HG02938 (cell line): ENCODE data around the gene MIA2.
"Not testable (repeated sequence)": the region's sequence is repeated elsewhere in the genome, so short reads cannot be mapped to it uniquely, and the experiment has no call there.

Experiments used
- ATAC-seq: cut with Tn5 transposase; IDR thresholded peaks from one replicate; pipeline ENCODE4 v1.9.1; 2021; ENCODE audit warnings: mild to moderate bottlenecking, moderate library complexity; ENCODE audit not compliant: unreplicated experiment

The MIA2 gene

DNA sequence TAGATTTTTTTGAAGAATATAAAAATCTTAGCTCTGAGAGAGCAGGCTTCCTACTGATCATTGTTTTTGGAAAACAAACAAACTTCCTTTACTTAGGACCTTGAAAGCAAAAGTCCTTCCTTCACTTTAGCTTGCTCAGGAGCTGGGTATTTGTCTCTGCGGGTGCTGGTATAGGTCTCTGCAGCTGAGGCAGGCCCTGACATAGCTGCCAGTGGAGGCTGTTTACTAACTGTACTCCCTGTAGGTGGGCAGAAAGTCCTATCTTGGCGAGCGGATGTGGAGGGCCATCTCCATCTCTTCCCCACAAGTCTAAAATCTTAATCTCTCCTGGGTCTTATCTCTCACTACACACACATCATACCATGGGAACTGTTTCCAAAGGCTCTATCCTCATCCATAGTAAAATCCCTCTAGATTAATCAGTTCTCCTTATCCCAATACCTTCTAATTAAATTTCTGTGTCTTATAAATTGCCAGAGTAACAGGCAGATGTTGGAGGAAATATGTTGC, 4.1 kb upstream of the MIA2 start:
- ATAC-seq, result no peak

DNA sequence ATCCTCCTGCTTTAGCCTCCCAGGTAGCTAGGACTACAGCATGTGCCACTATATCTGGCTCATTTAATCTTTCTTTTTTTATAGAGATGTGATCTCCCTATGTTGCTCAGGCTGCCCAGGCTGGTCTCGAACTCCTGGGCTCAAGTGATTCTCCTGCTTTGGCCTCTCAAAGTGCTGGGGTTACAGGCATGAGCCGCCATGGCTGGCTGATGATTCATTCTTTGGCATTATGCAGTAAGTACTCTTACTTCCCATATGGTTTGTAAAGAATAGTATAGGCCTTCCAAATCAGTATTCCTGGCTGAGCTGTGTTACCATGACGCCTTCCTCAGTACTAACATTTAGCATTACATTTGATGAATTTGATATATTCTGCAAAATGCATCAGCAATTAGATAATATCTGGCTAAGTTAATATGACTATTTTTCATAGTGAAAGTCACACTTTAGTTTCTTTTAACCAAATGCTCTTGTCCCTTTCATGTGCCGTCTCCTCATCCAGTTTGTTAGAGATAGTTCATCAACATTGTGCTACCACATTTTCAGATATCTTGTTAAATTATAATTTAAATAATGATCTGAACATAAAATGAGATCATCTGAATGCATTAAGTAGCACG, 3.2 kb upstream of the MIA2 start:
- no peak for ATAC-seq

DNA sequence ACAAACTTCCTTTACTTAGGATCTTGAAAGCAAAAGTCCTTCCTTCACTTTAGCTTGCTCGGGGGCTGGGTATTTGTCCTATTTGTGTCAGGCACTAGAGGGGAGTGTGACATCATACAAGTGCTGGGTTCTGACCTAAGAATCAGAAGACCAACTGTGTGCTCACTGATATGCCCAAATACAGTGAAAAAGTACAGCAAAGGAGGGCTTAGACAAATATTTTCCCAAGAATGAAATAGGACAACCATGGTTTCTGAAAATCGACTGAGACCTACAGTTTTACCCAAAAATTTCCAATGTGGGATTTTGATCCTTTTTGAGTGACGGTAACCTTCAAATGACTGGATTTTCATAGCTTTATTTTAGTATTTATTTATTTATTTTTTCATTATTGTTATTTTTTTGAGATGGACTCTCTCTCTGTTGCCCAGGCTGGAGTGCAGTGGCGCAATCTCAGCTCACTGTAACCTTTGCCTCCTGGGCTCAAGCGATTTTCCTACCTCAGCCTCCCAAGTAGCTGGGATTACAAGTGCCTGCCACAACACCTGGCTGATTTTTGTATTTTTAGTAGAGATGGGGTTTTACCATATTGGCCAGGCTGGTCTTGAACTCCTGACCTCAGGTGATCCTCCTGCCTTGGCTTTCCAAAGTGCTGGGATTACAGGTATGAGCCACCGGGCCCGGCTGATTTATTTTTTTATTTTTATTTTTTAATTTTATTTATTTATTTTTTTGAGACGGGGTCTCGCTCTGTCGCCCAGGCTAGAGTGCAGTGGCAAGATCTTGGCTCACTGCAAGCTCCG, 1.8 kb upstream of the MIA2 start:
- ATAC-seq, result peak; percentile 78

DNA sequence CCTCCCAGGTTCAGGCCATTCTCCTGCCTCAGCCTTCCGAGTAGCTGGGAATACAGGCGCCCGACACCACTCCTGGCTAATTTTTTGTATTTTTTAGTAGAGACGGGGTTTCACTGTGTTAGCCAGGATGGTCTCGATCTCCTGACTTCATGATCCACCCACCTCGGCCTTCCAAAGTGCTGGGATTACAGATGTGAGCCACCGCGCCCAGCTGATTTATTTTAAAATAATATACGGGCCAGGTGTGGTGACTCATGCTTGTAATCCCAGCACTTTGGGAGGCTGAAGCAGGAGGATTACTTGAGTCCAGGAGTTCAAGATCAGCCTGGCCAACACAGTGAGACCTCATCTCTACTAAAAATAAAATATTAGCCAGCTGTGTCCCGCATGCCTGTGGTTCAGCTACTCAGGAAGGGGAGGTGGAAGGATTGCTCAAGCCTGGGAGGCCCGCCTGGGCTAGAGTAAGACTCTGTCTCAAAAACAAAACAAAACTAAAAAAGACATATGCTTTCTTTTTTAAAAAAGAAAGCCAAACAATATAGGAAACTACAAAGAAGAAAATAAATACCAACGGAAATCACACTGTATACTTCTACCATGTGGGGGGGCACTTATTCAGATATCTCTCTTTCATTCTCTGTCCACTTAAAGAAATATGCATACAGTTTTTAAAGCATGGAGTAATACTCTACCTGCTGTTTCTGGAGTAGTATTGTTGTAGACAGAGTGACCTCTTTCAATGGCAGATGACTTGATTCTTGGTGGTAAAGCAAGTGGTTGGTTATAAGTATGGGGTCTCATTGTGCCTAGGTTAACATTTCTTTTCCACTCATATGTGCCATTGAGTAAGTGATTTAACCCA, 930 bp upstream of the MIA2 start:
- ATAC-seq, result peak; percentile 40

DNA sequence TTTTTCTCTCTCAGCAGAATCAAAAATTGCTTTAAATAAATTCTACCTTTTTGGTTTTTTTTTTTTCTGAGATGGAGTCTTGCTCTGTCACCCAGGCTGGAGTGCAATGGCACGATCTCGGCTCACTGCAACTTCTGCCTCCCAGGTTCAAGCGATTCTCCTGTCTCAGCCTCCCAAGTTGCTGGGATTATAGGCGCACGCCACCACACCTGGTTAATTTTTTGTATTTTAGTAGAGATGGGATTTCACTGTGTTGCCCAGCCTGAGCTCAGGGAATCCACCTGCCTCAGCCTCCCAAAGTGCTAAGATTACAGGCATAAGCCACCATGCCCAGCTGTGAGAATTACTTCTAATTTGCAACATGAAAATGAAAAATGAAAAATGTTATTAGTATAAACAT, 1.3 kb downstream of the MIA2 start:
- not testable (repeated sequence) for ATAC-seq

DNA sequence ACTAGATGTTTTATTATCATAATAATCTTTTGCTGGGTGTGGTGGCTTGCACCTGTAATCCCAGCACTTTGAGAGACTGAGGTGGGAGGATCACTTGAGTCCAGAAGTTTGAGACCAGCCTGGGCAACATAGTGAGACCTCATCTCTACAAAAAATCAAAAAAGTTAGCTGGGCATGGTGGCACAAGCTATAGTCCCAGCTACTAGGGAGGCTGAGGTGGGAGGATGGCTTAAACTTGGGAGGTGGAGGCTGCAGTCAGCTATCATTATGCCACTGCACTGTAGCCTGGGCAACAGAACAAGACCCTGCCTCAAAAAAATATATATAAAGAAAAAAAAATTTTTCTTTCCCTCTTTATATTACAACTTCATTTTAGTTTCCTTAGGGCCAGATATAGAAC, 1.8 kb downstream of the MIA2 start:
- ATAC-seq, result not testable (repeated sequence)

DNA sequence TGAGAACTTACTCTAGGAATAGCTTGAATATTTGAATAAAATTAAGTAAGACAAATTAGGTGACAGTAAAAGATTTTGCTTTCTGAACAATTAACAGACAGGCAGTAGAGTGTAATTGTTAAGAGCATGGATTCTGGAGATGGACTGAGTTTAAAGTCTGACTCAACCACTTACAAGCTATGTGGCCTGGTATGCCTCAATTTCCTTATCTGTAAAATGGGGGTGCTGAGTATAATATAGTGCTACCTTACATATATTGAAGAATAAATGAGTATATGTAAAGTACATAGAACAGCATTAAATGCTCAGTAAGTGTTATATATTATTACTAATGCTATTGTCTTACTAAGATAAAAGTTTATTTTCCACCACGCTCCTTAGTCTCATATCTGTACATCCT, 7.1 kb downstream of the MIA2 start:
- no peak for ATAC-seq

DNA sequence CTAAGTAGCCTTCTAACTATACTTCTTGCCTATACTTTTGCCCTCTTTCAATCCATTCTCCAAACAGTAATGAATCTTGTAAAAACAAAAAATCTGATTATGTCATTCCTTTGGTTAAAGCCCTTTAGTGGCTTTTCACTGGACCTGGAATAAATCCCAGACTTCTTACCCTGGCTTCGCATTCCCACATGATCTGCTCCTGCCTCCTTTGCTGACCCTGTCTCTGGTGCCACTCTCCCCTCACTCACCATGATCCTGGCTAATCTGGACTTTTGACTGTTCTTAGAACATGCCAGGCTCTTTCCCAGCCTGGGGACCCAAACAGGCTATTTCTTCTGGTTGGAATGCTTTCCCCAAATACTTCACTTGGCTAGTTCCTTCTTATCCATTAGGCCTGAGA, 7.9 kb downstream of the MIA2 start:
- no peak for ATAC-seq

DNA sequence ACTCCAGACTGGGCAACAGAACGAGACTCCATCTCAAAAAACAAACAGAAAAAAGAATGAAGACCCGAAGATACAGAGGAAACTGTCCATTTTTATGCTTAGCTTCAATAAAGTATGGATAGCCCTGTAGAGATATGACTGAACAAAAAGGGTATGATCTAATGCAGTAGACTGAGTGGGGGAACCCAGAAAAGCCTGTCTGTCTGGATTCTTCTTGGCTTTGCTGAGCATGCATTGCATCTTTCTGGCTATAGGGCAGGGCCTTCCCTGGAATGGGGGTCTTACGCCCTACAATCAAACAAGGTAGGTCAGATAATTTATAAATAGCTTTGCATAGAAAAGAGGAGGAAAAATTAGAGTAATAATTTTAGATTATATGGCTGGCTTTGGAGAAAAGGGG, 10.1 kb downstream of the MIA2 start:
- no peak for ATAC-seq

DNA sequence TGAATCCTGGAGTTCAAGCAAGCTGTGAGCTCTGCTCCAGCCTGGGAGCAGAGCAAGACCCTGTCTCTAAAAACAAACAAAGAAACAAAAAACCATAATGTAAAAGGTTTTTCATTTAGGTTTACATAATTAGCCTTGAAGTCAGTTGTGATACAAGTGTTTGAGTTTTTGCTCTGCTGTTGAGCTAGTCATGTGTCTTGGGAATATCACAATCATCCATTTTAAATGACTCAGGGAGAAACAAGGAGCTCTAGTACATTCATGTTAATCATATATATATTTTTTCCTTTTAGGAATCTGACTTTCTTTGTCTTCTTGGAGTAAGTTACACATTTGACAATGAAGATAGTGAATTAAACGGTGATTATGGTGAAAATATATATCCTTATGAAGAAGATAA, 12.9 kb downstream of the MIA2 start:
- no peak for ATAC-seq

DNA sequence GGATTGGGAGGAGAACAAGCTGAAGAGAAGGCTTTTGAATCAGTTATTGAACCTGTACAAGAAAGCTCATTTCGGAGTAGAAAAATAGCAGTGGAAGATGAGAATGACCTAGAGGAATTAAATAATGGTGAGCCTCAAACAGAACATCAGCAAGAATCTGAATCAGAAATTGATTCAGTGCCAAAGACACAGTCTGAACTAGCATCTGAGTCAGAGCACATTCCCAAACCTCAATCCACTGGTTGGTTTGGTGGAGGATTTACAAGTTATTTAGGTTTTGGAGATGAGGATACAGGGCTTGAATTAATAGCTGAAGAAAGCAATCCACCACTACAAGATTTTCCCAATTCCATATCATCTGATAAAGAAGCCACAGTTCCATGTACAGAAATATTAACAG, 13.5 kb downstream of the MIA2 start:
- ATAC-seq, result no peak

DNA sequence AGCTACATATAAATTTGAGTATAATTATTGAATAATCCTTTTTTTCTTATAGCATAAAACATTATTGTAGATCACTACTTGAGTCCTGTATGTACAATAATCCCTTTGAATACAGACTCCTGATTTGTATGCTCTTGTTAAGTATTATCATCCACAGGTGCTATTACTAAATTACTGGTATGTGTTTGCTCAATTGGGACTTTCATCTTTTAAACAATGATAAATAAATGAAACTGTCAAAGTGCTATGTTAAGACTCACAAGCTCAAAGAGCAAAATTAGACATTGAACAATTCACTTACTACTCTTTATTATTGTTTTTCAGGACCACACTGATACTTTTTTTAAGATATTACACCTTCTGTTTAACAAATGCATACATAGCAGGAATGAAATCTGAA, 17.8 kb downstream of the MIA2 start:
- no peak for ATAC-seq

DNA sequence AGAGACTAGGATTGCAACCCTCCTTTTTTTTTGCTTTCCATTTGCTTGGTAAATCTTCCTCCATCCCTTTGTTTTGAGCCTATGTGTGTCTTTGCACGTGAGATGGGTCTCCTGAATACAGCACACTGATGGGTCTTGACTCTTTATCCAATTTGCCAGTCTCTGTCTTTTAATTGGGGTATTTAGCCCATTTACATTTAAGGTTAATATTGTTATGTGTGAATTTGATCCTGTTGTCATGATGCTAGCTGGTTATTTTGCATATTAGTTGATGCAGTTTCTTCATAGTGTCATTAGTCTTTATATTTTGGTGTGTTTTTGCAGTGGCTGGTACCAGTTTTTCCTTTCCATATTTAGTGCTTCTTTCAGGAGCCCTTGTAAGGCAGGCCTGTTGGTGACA, 23.7 kb downstream of the MIA2 start:
- ATAC-seq, result not testable (repeated sequence)

DNA sequence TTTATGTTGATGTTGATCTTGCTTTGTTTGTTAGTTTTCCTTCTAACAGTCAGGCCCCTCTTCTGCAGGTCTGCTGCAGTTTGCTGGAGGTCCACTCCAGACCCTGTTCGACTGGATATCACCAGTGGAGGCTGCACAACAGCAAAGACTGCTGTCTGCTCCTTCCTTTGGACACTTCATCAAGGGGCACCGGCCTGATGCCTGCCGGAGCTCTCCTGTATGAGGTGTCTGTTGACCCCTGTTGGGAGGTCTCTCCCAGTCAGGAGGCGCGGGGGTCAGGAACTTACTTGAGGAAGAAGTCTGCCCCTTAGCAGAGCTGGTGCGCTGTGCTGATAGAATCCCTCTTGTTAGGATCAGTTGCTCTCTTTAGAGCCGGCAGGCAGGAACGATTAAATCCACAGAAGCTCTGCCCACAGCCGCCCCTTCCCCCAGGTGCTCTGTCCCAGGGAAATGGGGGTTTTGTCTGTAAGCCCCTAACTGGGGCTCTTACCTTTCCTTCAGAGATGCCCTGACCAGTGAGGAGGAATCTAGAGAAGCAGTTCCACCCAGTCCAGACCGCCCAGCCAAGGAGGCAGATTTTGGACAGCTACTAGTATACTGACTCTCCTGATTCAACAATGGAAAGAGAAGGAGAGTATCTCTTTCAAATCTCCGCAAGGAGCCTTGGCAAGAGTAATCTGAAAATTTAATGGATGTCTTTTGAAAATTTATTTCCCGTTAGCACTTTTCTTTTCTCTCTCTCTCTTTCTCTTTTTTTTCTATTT, 25.2 kb downstream of the MIA2 start:
- ATAC-seq, result no peak

DNA sequence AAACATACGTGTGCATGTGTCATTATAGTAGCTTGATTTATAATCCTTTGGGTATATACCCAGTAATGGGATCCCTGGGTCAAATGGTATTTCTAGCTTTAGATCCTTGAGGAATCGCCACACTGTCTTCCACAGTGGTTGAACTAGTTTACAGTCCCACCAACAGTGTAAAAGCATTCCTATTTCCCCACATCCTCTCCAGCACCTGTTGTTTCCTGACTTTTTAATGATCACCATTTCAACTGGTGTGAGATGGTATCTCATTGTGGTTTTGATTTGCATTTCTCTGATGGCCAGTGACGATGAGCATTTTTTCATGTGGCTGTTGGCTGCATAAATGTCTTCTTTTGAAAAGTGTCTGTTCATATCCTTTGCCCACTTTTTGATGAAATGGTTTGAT, 26.4 kb downstream of the MIA2 start:
- not testable (repeated sequence) for ATAC-seq

DNA sequence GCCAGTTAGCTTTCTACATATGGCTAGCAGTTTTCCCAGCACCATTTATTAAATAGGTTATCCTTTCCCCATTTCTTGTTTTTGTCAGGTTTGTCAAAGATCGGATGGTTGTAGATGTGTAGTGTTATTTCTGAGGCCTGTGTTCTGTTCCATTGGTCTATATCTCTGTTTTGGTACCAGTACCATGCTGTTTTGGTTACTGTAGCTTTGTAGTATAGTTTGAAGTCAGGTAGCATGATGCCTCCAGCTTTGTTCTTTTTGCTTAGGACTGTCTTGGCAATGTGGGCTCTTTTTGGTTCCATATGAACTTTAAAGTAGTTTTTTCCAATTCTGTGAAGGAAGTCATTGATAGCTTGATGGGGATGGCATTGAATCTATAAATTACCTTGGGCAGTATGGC, 28.5 kb downstream of the MIA2 start:
- not testable (repeated sequence) for ATAC-seq

DNA sequence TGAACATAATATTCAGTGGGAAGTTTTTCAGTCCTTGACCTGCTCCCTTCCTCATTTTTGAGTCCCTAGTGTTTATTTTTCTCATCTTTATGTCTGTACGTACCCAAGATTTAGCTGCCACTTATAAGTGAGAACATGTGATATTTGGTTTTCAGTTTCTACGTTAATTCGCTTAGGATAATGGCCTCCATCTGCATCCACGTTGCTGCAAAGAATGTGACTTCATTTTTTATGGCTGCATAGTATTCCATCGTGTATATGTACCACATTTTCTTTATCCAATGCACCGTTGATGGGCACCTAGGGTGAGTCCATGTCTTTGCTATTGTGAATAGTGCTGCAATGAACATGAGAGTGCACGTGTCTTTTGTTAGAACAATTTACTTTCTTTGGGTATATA, 30.3 kb downstream of the MIA2 start:
- no peak for ATAC-seq

DNA sequence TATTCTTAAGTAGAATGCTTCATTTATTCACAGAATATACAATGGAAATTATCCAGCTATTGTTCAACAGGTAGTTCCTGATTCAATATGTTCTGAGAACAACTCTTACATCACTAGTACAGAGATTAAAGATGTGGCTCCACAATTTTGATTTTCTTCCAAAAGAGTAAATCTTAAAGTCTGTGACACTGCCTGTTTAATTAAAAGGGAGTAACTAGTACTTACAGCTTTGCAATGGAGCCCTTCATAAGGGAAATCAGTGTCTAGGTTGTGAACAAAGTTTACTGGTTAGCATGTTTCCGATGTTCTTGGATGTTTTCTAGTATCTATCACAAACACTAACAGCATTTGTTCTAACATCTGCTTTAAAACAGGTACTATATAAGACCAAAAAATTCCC, 30.8 kb downstream of the MIA2 start:
- no peak for ATAC-seq

DNA sequence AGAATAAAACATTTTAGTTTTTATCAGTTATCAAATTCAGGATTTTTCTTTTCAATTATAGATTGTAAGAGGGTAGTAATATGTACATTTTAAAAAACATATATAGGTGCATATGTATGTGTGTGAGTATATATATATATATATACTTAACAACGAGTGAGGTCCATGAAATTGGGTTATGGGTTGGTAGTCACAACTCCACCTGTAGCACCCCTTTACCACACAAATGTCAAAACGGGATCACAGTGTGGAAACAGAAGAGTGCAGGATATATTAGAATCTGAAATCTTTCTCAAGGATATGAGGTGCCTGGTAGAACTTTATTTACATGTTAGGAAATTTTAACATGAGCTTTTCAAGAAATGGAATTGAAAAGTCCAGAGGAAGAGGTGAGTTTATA, 31.3 kb downstream of the MIA2 start:
- ATAC-seq, result no peak

DNA sequence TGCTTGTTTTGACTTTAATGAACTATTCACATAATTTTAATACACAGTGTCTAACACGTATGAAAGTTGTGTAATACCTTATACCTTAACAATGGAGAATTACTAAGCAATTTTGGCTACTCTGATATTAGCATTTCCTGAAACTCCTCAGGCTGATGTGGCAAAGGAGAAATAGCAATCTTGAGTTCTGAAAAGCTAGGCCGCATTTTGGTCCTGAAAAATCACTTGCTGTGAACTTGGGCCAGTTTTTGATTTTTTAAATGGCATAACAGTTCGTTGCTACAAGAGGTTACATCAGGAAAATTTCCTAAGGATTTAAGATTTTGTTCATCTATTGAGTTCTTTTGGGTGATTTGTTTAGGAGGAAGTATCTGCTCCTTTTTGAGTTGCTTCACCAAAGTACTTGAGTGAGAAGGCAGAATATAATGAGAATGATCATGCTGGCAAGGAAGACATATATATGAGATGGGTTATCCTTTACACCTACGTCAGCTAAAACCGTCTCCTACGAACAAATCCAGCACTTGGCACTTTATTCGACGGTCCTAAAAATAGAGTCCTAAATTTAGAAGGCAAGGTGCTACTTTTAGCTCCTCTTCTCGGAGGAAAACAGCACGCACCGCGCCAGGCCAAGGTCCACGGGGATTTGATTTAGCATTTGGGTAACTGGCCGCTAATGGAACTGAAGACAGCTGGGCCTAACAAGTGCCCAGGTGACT, 32.2 kb downstream of the MIA2 start:
- no peak for ATAC-seq
